ENCODE data around the gene CACNA1A.

CACNA1A gene

DNA sequence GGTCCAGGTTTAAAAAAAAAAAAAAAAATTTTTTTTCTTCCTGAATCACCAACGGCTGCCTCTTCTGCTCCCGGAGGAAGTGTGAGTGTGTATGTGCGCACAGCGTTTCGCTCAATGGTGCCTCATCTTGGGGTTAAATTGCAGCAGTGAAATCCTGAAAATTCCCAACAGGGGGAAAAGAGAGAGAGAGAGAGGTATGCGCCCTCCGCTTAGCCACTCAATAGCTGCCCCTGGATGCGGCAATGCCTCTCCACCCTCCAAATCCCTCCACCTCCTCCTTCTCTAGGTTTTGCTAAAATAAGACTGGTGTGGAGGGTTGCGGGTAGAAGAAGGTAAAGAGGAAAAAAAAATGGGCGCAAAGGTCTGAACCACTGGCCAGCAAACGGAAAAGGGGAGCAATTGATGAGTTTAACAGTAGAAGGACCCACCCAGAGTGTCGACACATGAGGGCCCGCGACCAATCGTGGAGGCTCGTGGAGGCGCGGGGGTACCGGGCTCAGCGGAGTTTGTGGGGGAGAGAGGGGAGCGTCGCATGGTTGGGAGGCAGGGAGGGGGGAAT lies 853 bp upstream of the CACNA1A start:
- no peak overlapping the region for H3K27ac ChIP-seq
- TF ChIP-seq ZFX (IDR thresholded peaks at IDR 0.05) (no peak), CTCF (conservative IDR thresholded peaks at IDR 0.05) (no peak)

DNA sequence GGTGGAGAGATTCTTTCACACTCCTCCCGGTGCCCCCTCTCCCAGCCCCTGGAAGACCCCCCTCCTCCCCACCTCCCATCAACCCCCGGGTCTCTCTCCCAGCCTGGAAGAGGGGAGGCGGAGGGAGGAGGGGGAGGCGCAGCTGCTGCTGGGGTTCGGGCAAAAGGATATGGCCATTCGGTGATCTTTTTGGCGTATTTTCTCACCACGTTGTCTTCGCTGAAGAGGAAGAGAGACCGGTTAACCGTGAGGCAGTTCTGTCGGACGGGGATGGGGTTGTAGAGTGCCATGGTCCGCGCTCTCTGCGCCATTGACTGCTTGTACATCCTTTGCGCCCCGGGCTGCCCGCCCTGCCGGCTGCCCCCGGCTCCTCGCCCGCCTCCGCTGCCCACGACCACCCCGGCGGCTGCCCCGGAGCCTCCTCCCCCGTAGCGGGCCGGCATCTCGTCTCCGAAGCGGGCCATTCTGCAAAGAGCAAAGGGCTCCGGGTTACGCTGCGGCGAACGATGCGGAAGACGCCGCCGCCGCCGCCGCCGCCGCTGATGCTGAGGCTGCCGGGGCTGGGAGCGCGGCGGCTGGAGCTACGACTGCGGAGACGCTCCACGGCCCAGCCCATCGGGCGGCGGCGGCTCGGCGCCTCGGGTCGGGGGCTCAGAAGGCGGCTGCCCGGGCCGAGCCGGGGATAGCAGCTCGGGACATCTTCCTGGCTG lies 363 bp downstream of the CACNA1A start:
- H3K27ac ChIP-seq, result no peak overlapping the region
- TF ChIP-seq ZFX (IDR thresholded peaks at IDR 0.05) (no peak), CTCF (conservative IDR thresholded peaks at IDR 0.05) (no peak)

DNA sequence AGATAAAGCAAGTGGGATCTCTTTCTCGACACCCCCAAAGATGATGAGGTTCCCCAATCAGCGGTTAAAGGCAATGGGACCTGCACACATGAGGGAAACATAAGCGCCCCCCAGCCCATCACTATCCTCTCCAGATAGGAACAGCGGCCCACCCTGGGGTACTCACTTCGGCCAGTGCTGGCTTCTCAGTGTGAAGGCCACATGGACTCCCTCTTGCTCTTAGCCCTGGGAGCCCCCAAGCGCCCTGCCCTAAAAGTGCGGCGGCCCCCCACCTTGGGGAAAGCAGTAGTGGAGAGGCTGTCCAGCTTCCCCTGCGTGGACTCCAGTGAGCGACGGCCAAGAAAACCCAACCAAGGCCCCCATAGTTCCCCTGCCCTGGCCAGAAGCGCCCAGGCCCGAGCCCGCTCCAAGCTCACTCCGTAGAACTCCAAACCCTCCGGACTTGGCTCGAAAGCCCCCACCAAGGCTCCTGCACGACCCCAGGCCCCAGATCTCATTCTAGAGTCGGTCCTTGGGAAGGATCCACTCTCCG lies 1.0 kb downstream of the CACNA1A start:
- TF ChIP-seq CTCF (conservative IDR thresholded peaks at IDR 0.05) (no peak), ZFX (IDR thresholded peaks at IDR 0.05) (no peak)
- no peak overlapping the region for H3K27ac ChIP-seq

DNA sequence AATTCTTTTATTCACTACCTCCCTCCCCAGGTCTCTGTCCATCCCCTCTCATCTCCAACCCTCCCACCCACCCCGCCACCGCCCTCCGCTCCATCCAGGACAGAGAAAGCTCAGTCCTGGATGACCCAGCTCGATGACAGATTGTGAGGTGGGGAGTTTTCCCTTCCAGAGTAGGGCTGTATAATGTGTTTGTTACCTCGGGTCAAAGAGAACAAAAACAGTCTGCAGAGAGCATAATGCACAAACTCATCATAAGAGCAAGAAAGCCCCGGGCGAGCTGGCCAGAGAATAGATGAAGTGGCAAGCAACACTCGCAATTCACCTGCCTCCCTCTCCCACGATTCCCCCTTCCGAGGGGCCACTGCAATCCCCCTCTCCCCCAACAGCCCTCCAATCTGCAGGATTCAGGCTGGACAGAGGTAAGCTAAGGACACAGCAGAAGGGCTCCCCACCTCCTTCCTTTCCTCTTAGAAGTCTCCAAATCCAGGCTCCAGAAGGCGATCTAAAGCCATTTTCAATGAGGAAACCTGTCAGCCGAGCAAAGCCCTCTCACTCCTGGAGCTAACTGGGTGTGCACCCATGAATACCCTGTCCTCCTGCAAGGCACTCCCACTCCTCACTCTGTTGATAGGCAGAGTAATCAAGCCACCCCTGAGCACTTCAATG lies 2.6 kb downstream of the CACNA1A start:
- TF ChIP-seq ZFX (IDR thresholded peaks at IDR 0.05) (no peak), CTCF (conservative IDR thresholded peaks at IDR 0.05) (no peak)

GRCh38 chr19:13502231-13502630 lies 4.0 kb downstream of the CACNA1A start:
- TF ChIP-seq CTCF (conservative IDR thresholded peaks at IDR 0.05), result no peak
- no peak for TF ChIP-seq ZFX (IDR thresholded peaks at IDR 0.05)
- H3K27ac ChIP-seq, result no peak overlapping the region

More for the DNA sequence above, 2.6 kb downstream of the CACNA1A start:
- no peak overlapping the region for H3K27ac ChIP-seq

DNA sequence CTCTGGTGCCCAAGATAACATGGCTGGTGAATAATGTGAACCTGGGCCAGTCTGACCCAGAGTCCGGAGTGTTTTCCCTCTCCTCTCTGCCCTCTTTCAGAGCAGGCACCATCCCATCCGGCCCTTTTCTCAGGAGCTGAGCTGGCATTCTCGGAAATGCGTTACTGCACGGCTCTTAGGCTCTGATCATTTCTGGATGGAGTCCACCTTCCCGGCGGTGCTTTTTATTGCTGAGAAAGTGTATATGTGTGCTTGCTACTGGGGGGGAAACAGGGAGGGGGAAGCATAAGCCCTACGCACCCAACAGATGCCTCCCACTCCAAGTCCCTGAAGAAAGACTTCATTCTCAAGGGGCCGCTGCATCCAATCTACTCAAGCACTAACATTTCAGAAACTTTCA lies 6.6 kb downstream of the CACNA1A start:
- TF ChIP-seq ZFX (IDR thresholded peaks at IDR 0.05) (no peak), CTCF (conservative IDR thresholded peaks at IDR 0.05) (no peak)
- H3K27ac ChIP-seq, result no peak overlapping the region

All from C4-2B (cell line).